IMR-90 (cell line): ENCODE data around the gene GPSM3. TPM values are rescaled to one million over a fixed set of nuclear protein-coding genes. Genes with fewer than 3 reads are reported as not detected.

ENCODE experiments used
- ATAC-seq: fragments of 200-7000 bp; cut with Tn5 transposase; 2 replicates; pipeline ENCODE4 v1.9.1; 2020; ENCODE audit warnings: low read depth, mild to moderate bottlenecking, moderate library complexity
- BruUV-seq: library from RNA; stranded (reverse); fragments of 400-500 nt; replicated peaks from 2 replicates; lab custom pipeline; 2021; lab: Mats Ljungman, UMichigan
- CTCF ChIA-PET: fragments of 300-600 bp; formaldehyde crosslinking; extraction: SDS; loops from one replicate; lab custom pipeline; 2021; ENCODE audit warnings: antibody characterized with exemption; lab: Yijun Ruan, JAX
- POLR2A ChIA-PET: fragments of 300-600 bp; sonication (Branson Sonifier 250); formaldehyde crosslinking; loops from one replicate; lab custom pipeline; 2022; ENCODE audit warnings: antibody characterized with exemption; ENCODE audit not compliant: unreplicated experiment; lab: Charles Lee
- DNase-seq: peaks from one replicate; pipeline ENCODE4 v3.0.0; 2013
- H2AFZ ChIP-seq: replicated peaks from 2 replicates; pipeline ENCODE3; 2013; ENCODE audit warnings: low read length, mild to moderate bottlenecking; ENCODE audit not compliant: poor library complexity
- H2AK5ac ChIP-seq: 2 replicates; pipeline ENCODE4 v1.6.1; 2013; ENCODE audit warnings: low read depth, low read length, inconsistent platforms
- H2AK9ac ChIP-seq: replicated peaks from 2 replicates; pipeline ENCODE3; 2013; ENCODE audit warnings: mild to moderate bottlenecking, low read depth, low read length, moderate library complexity; ENCODE audit not compliant: poor library complexity
- H2BK120ac ChIP-seq: 2 replicates; pipeline ENCODE4 v1.6.1; 2013; ENCODE audit warnings: low read depth, low read length, inconsistent platforms
- H2BK15ac ChIP-seq: 3 replicates; pipeline ENCODE4 v1.6.1; 2013; ENCODE audit warnings: low read depth, low read length, inconsistent platforms
- H2BK20ac ChIP-seq: 2 replicates; pipeline ENCODE4 v1.6.1; 2013; ENCODE audit warnings: low read depth, mild to moderate bottlenecking, inconsistent platforms, low read length, moderate library complexity
- H2BK5ac ChIP-seq: 2 replicates; pipeline ENCODE4 v1.6.1; 2013; ENCODE audit warnings: mild to moderate bottlenecking, low read depth, low read length, inconsistent platforms; ENCODE audit not compliant: poor library complexity, severe bottlenecking
- H3K14ac ChIP-seq: replicated peaks from 2 replicates; pipeline ENCODE4 v1.6.1; 2013; ENCODE audit warnings: low read depth, low read length, inconsistent platforms
- H3K18ac ChIP-seq: 2 replicates; pipeline ENCODE4 v1.6.1; 2013; ENCODE audit warnings: low read depth, low read length, control low read depth
- H3K23ac ChIP-seq: 2 replicates; pipeline ENCODE4 v1.6.1; 2013; ENCODE audit warnings: low read depth, low read length, inconsistent platforms
- H3K27ac ChIP-seq: 2 replicates; pipeline ENCODE4 v1.5.1; 2013; ENCODE audit warnings: mild to moderate bottlenecking, control low read depth, low read length; ENCODE audit not compliant: insufficient read depth
- H3K27me3 ChIP-seq: 2 replicates; pipeline ENCODE4 v1.6.1; 2013; ENCODE audit warnings: low read length; ENCODE audit not compliant: control insufficient read depth, insufficient read depth
- H3K36me3 ChIP-seq: 2 replicates; pipeline ENCODE4 v1.6.1; 2013; ENCODE audit warnings: low read length, mixed read lengths; ENCODE audit not compliant: control insufficient read depth, insufficient read depth
- H3K4ac ChIP-seq: 2 replicates; pipeline ENCODE4 v1.6.1; 2013; ENCODE audit warnings: low read depth, low read length, inconsistent platforms
- H3K4me1 ChIP-seq: 2 replicates; pipeline ENCODE4 v1.6.1; 2013; ENCODE audit warnings: low read length, mixed read lengths; ENCODE audit not compliant: control insufficient read depth, insufficient read depth
- H3K4me2 ChIP-seq: 2 replicates; pipeline ENCODE4 v1.6.1; 2013; ENCODE audit warnings: low read depth, mild to moderate bottlenecking, control low read depth, low read length, moderate library complexity
- H3K4me3 ChIP-seq: 2 replicates; pipeline ENCODE4 v1.5.1; 2013; ENCODE audit warnings: low read depth, mild to moderate bottlenecking, control low read depth, low read length, moderate library complexity; ENCODE audit not compliant: insufficient read depth
- H3K56ac ChIP-seq: 2 replicates; pipeline ENCODE4 v1.6.1; 2013; ENCODE audit warnings: low read length, inconsistent platforms; ENCODE audit not compliant: insufficient read depth; ENCODE audit errors: extremely low read depth
- H3K79me1 ChIP-seq, 2 experiments: 2 replicates each; pipeline ENCODE4 v1.6.1; 2013; ENCODE audit warnings: low read length in 2 of 2, inconsistent platforms in 1 of 2, low read depth in 1 of 2
- H3K9ac ChIP-seq: 2 replicates; pipeline ENCODE4 v1.6.1; 2013; ENCODE audit warnings: low read depth, low read length, control low read depth
- H3K9me1 ChIP-seq: 2 replicates; pipeline ENCODE4 v1.6.1; 2013; ENCODE audit warnings: low read length, inconsistent platforms; ENCODE audit not compliant: insufficient read depth
- H3K9me3 ChIP-seq: 2 replicates; pipeline ENCODE4 v1.6.1; 2013; ENCODE audit warnings: low read length; ENCODE audit not compliant: control insufficient read depth, insufficient read depth
- H4K20me1 ChIP-seq: 2 replicates; pipeline ENCODE4 v1.6.1; 2013; ENCODE audit warnings: low read length, inconsistent platforms; ENCODE audit not compliant: insufficient read depth
- H4K5ac ChIP-seq: 2 replicates; pipeline ENCODE4 v1.6.1; 2013; ENCODE audit warnings: mild to moderate bottlenecking, low read depth, low read length, control low read depth
- H4K8ac ChIP-seq, 2 experiments: 2 replicates each; pipeline ENCODE4 v1.6.1; 2013; ENCODE audit warnings: low read depth in 2 of 2, low read length in 2 of 2, control low read depth in 1 of 2, inconsistent platforms in 1 of 2
- H4K91ac ChIP-seq: 2 replicates; pipeline ENCODE4 v1.6.1; 2013; ENCODE audit warnings: low read depth, low read length, inconsistent platforms; ENCODE audit not compliant: insufficient read depth
- BHLHE40 ChIP-seq: fragments of 150-350 bp; IDR thresholded peaks from 2 replicates; pipeline ENCODE4 v1.6.1; 2016; ENCODE audit warnings: mild to moderate bottlenecking, low read depth, low read length
- CEBPB ChIP-seq: IDR thresholded peaks from 2 replicates; pipeline ENCODE4 v1.6.1; 2012; ENCODE audit warnings: low read depth, low read length, improper control_type of control experiment
- CHD1 ChIP-seq: IDR thresholded peaks from 2 replicates; pipeline ENCODE4 v1.6.1; 2012; ENCODE audit warnings: low read depth, low read length, improper control_type of control experiment
- CTCF ChIP-seq: conservative IDR thresholded peaks from 2 replicates; pipeline ENCODE4 v1.5.1; 2012; ENCODE audit warnings: mild to moderate bottlenecking, low read depth, low read length, improper control_type of control experiment
- ELK1 ChIP-seq: fragments of 150-350 bp; IDR thresholded peaks from 2 replicates; pipeline ENCODE4 v1.6.1; 2016; ENCODE audit warnings: low read depth, mild to moderate bottlenecking, low read length, moderate library complexity, borderline replicate concordance
- FOS ChIP-seq: fragments of 150-350 bp; IDR thresholded peaks from 2 replicates; pipeline ENCODE4 v1.6.1; 2016; ENCODE audit warnings: low read depth, low read length
- MAFK ChIP-seq: IDR thresholded peaks from 2 replicates; pipeline ENCODE4 v1.6.1; 2012; ENCODE audit warnings: low read depth, low read length, improper control_type of control experiment
- MAZ ChIP-seq: IDR thresholded peaks from 2 replicates; pipeline ENCODE4 v1.6.1; 2012; ENCODE audit warnings: low read depth, mild to moderate bottlenecking, low read length, improper control_type of control experiment, moderate library complexity, borderline replicate concordance
- MXI1 ChIP-seq: IDR thresholded peaks from 2 replicates; pipeline ENCODE4 v1.6.1; 2012; ENCODE audit warnings: low read depth, mild to moderate bottlenecking, low read length, moderate library complexity, borderline replicate concordance
- NFE2L2 ChIP-seq: fragments of 150-350 bp; IDR thresholded peaks from 2 replicates; pipeline ENCODE4 v1.6.1; 2016; ENCODE audit warnings: low read depth, mild to moderate bottlenecking, low read length
- POLR2A ChIP-seq: IDR thresholded peaks from 2 replicates; pipeline ENCODE4 v1.6.1; 2012; ENCODE audit warnings: mild to moderate bottlenecking, low read depth, low read length
- RAD21 ChIP-seq: IDR thresholded peaks from 2 replicates; pipeline ENCODE4 v1.6.1; 2012; ENCODE audit warnings: low read length, improper control_type of control experiment
- RCOR1 ChIP-seq: IDR thresholded peaks from 2 replicates; pipeline ENCODE4 v1.6.1; 2012; ENCODE audit warnings: mild to moderate bottlenecking, low read length, improper control_type of control experiment; ENCODE audit not compliant: insufficient replicate concordance
- RFX5 ChIP-seq: IDR thresholded peaks from 2 replicates; pipeline ENCODE4 v1.8.0; 2012; ENCODE audit warnings: low read depth, mild to moderate bottlenecking, low read length, moderate library complexity
- SMC3 ChIP-seq: fragments of 150-350 bp; IDR thresholded peaks from 2 replicates; pipeline ENCODE4 v1.6.1; 2016; ENCODE audit warnings: low read depth, mild to moderate bottlenecking, antibody characterized with exemption, low read length, moderate library complexity
- USF2 ChIP-seq: fragments of 150-350 bp; IDR thresholded peaks from 2 replicates; pipeline ENCODE4 v1.6.1; 2017; ENCODE audit warnings: mild to moderate bottlenecking, antibody characterized with exemption, low read length, low read depth
- dilution Hi-C: fragments of 300-500 bp; cut with HindIII; formaldehyde crosslinking; loops from one replicate; pipeline ENCODE4 v1.14.3; 2018; ENCODE audit warnings: low sequenced_read_pairs; ENCODE audit not compliant: unreplicated experiment
- in situ Hi-C: fragments of 300-500 bp; cut with MboI; formaldehyde crosslinking; loops from 3 replicates; pipeline ENCODE4 v1.14.3; 2019; ENCODE audit warnings: low sequenced_read_pairs, inconsistent platforms, mixed read lengths
- intact Hi-C: fragments of 100-400 bp; cut with micrococcal nuclease; formaldehyde crosslinking; loops from 2 replicates; pipeline ENCODE4 v1.10.0; 2022
- polyA plus RNA-seq, 3 experiments: library from polyadenylated mRNA; depleted of rRNA; stranded (reverse); fragments of >200 nt; gene quantifications; 2 replicates each; pipeline ENCODE4 v1.2.3, GENCODE V29; 2012; ENCODE audit warnings: low replicate concordance in 1 of 3
- total RNA-seq: library from RNA; depleted of rRNA; stranded (reverse); fragments of >200 nt; gene quantifications from 2 replicates; pipeline ENCODE4 v1.2.3, GENCODE V29; 2012

The GPSM3 gene
- total and polyA plus RNA-seq, 2 of the 4 experiments (the other 2 are of a cell fraction): 3.0 to 9.8 TPM

GRCh38 chr6:32164295-32164694, 28.1 kb downstream of the GPSM3 start, which contains the start of gene EGFL8:
EGFL8 (plus strand) TSS chr6:32164595; CDS start chr6:32166166, 1,571 bp downstream.
- no TSS peak for BruUV-seq
- no peak within 1 kb of the TSS for H2BK5ac ChIP-seq
- H3K9ac ChIP-seq: no peak within 1 kb of the TSS
- H3K56ac ChIP-seq: no peak within 1 kb of the TSS
- no peak within 1 kb of the TSS for H3K4me3 ChIP-seq
- no peak within 1 kb of the TSS for H2BK20ac ChIP-seq
- no peaks in the 10 kb centered on the region for H3K4me1 ChIP-seq
- ATAC-seq (no peak), DNase-seq (no peak)
- H3K36me3 ChIP-seq: peaks cover 45% of the 10 kb centered on the region
- no peak within 1 kb of the TSS for H2BK15ac ChIP-seq
- no peak within 1 kb of the TSS for H3K14ac ChIP-seq
- no peak within 1 kb of the TSS for H3K4ac ChIP-seq
- no peak within 1 kb of the TSS for H4K91ac ChIP-seq
- TF ChIP-seq RFX5 (no peak), CTCF (no peak), MAFK (no peak), FOS (no peak), POLR2A (no peak), USF2 (no peak), RAD21 (no peak), RCOR1 (no peak), MXI1 (no peak), CEBPB (no peak), BHLHE40 (no peak), NFE2L2 (no peak), MAZ (no peak), ELK1 (no peak), SMC3 (no peak), CHD1 (no peak)
- ChIA-PET POLR2A (no interaction called here), CTCF (no interaction called here)
- H4K20me1 ChIP-seq: no peaks in the 10 kb centered on the region
- H3K9me3 ChIP-seq: no peaks in the 10 kb centered on the region
- H4K5ac ChIP-seq: no peak within 1 kb of the TSS
- H2AFZ ChIP-seq: no peak within 1 kb of the TSS
- in situ Hi-C loops (no loop called here), dilution Hi-C loops (no loop called here), intact Hi-C loops (no loop called here)
- H2AK5ac ChIP-seq: no peak within 1 kb of the TSS
- no peak within 1 kb of the TSS for H4K8ac ChIP-seq
- H3K27ac ChIP-seq: no peak within 1 kb of the TSS
- no peak within 1 kb of the TSS for H3K4me2 ChIP-seq
- H3K27me3 ChIP-seq: no peaks in the 10 kb centered on the region
- H3K23ac ChIP-seq: no peak within 1 kb of the TSS
- H3K18ac ChIP-seq: no peak within 1 kb of the TSS
- H3K79me1 ChIP-seq: no peaks in the 10 kb centered on the region
- peaks cover 3% of the 10 kb centered on the region; the same call in 1 of the 2 replicates for H3K9me1 ChIP-seq
- no peak within 1 kb of the TSS for H2BK120ac ChIP-seq
- H2AK9ac ChIP-seq: peak within 1 kb of the TSS; percentile 61
